ENCODE results near the gene DEAF1. TPM values are rescaled to one million over a fixed set of nuclear protein-coding genes. Genes with fewer than 3 reads are reported as not detected.

The DEAF1 gene
- total and polyA plus RNA-seq, 2 of the 13 experiments (the other 11 are each of a cell fraction or from before 2014, with no cell fraction given) = 22.3 to 29.6 TPM

DNA sequence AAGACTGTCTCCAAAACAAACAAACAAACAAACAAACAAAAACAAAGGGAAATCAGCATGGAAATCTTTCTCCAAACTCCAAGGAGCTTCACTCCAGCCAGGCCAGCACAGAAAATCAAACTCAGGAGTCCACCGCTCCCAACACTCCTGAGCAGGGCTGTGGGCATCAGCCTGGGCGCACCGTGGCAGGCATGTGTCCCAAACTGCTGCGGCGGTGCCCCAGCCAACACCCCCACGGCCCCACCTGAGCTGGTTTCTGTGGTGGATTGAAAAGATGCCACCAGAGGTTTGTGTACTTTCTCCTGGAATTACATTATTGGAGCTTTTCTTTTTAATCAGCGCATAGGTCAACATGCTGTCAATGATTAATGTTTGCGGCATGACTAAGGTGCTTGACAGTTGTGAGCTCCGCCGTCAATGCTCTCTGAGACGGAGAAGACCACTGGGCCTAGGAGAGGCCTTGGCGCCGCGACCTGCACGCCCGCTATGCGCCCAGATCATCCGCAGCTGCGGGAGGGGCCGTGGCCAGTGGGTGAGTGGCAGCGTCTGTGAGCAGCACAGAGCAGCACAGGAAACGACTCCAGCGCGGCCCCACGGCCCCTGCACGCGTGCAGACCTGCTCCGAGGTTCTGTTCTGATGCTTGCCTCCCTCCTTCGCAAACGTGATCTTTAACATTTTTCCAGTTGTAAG, 39.8 kb downstream of the DEAF1 start (continued):
- TF ChIP-seq IKZF4 (CRISPR knock-in tag; IDR thresholded peaks at IDR 0.05; ENCODE audit: borderline replicate concordance, low read depth, not compliant biosample characterization) (no peak), TGIF2 (CRISPR knock-in tag; IDR thresholded peaks at IDR 0.05) (peak; percentile 63; the same call in 1 of the 2 replicates), SOX13 (IDR thresholded peaks at IDR 0.05) (no peak), SOX13 (CRISPR knock-in tag; conservative IDR thresholded peaks at IDR 0.05 in 1 of 2, IDR thresholded peaks at IDR 0.05 in 1 of 2) (peak in 1 of 2 experiments; percentile 33; a peak in 1 of 4 replicates), POLR2A (IDR thresholded peaks at IDR 0.05; ENCODE audit: insufficient read depth in 1 of 2, low read depth in 2 of 2, low read length in 2 of 2) (peak in 1 of 2 experiments; percentile 40; a peak in 1 of 4 replicates), MAFG (CRISPR knock-in tag; IDR thresholded peaks at IDR 0.05) (no peak), SP4 (CRISPR knock-in tag; IDR thresholded peaks at IDR 0.05) (no peak), TBL1XR1 (IDR thresholded peaks at IDR 0.05; ENCODE audit: borderline replicate concordance, low read length, partially characterized antibody) (no peak), ZNF652 (CRISPR knock-in tag; IDR thresholded peaks at IDR 0.05; ENCODE audit: borderline replicate concordance, low read depth) (no peak), SMARCC2 (IDR thresholded peaks at IDR 0.05) (no peak), BORCS8-MEF2B (CRISPR knock-in tag; IDR thresholded peaks at IDR 0.05) (0 out of 2 replicates have a peak, but pooled peaks have one; percentile 34), ZNF747 (CRISPR knock-in tag; IDR thresholded peaks at IDR 0.05; ENCODE audit: borderline replicate concordance) (no peak), RXRB (CRISPR knock-in tag; IDR thresholded peaks at IDR 0.05; ENCODE audit: borderline replicate concordance) (peak; percentile 61)
- TF ChIP-seq, protein P1, sequence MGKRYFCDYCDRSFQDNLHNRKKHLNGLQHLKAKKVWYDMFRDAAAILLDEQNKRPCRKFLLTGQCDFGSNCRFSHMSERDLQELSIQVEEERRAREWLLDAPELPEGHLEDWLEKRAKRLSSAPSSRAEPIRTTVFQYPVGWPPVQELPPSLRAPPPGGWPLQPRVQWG (CRISPR knock-in tag; IDR thresholded peaks at IDR 0.05; ENCODE audit: borderline replicate concordance, low read depth) = no peak
- TF ChIP-seq, protein P2, sequence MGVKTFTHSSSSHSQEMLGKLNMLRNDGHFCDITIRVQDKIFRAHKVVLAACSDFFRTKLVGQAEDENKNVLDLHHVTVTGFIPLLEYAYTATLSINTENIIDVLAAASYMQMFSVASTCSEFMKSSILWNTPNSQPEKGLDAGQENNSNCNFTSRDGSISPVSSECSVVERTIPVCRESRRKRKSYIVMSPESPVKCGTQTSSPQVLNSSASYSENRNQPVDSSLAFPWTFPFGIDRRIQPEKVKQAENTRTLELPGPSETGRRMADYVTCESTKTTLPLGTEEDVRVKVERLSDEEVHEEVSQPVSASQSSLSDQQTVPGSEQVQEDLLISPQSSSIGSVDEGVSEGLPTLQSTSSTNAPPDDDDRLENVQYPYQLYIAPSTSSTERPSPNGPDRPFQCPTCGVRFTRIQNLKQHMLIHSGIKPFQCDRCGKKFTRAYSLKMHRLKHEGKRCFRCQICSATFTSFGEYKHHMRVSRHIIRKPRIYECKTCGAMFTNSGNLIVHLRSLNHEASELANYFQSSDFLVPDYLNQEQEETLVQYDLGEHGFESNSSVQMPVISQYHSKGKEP (CRISPR knock-in tag; IDR thresholded peaks at IDR 0.05) = no peak
- TF ChIP-seq, protein P3, sequence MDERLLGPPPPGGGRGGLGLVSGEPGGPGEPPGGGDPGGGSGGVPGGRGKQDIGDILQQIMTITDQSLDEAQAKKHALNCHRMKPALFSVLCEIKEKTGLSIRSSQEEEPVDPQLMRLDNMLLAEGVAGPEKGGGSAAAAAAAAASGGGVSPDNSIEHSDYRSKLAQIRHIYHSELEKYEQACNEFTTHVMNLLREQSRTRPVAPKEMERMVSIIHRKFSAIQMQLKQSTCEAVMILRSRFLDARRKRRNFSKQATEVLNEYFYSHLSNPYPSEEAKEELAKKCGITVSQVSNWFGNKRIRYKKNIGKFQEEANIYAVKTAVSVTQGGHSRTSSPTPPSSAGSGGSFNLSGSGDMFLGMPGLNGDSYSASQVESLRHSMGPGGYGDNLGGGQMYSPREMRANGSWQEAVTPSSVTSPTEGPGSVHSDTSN (CRISPR knock-in tag; IDR thresholded peaks at IDR 0.05) = no peak
- TF ChIP-seq, protein P4, sequence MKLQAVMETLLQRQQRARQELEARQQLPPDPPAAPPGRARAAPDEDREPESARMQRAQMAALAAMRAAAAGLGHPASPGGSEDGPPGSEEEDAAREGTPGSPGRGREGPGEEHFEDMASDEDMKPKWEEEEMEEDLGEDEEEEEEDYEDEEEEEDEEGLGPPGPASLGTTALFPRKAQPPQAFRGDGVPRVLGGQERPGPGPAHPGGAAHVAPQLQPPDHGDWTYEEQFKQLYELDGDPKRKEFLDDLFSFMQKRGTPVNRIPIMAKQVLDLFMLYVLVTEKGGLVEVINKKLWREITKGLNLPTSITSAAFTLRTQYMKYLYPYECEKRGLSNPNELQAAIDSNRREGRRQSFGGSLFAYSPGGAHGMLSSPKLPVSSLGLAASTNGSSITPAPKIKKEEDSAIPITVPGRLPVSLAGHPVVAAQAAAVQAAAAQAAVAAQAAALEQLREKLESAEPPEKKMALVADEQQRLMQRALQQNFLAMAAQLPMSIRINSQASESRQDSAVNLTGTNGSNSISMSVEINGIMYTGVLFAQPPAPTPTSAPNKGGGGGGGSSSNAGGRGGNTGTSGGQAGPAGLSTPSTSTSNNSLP (IDR thresholded peaks at IDR 0.05; ENCODE audit: low read depth, low read length) = peak; percentile 91
- TF ChIP-seq, protein P5, sequence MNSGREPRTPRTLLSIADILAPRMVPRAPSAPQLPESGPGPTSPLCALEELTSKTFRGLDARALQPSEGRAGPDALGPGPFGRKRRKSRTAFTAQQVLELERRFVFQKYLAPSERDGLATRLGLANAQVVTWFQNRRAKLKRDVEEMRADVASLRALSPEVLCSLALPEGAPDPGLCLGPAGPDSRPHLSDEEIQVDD (CRISPR knock-in tag; IDR thresholded peaks at IDR 0.05; ENCODE audit: borderline replicate concordance) = no peak
- TF ChIP-seq, protein P6, sequence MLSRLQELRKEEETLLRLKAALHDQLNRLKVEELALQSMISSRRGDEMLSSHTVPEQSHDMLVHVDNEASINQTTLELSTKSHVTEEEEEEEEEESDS (CRISPR knock-in tag; IDR thresholded peaks at IDR 0.05; ENCODE audit: borderline replicate concordance) = no peak
- TF ChIP-seq, protein P7, sequence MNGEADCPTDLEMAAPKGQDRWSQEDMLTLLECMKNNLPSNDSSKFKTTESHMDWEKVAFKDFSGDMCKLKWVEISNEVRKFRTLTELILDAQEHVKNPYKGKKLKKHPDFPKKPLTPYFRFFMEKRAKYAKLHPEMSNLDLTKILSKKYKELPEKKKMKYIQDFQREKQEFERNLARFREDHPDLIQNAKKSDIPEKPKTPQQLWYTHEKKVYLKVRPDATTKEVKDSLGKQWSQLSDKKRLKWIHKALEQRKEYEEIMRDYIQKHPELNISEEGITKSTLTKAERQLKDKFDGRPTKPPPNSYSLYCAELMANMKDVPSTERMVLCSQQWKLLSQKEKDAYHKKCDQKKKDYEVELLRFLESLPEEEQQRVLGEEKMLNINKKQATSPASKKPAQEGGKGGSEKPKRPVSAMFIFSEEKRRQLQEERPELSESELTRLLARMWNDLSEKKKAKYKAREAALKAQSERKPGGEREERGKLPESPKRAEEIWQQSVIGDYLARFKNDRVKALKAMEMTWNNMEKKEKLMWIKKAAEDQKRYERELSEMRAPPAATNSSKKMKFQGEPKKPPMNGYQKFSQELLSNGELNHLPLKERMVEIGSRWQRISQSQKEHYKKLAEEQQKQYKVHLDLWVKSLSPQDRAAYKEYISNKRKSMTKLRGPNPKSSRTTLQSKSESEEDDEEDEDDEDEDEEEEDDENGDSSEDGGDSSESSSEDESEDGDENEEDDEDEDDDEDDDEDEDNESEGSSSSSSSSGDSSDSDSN (CRISPR knock-in tag; IDR thresholded peaks at IDR 0.05) = peak; percentile 84
